Effector memory CD8-positive, alpha-beta T cell (primary cell): ENCODE data around the gene DAZ1.
"Not testable (repeated sequence)": the region's sequence is repeated elsewhere in the genome, so short reads cannot be mapped to it uniquely, and the experiment has no call there.

Experiments used
- ATAC-seq: fragments of 150-1000 bp; cut with Tn5 transposase; replicated peaks from 2 replicates; pipeline ENCODE4 v1.10.0; 2021; ENCODE audit warnings: mild to moderate bottlenecking, moderate library complexity
- DNase-seq, 3 experiments: peaks; one replicate each; pipeline ENCODE4 v3.0.0; 2021
- H3K27ac Mint-ChIP-seq, 2 donors: one replicate each; pipeline ENCODE4 v1.8.0; 2022; ENCODE audit warnings: mild to moderate bottlenecking in 2 of 2, mixed read lengths in 2 of 2, moderate library complexity in 2 of 2
- H3K27me3 Mint-ChIP-seq, 2 donors: one replicate each; pipeline ENCODE4 v1.8.0; 2022; ENCODE audit warnings: mixed read lengths in 2 of 2
- H3K36me3 Mint-ChIP-seq: one replicate; pipeline ENCODE4 v1.8.0; 2022; ENCODE audit warnings: mild to moderate bottlenecking, moderate library complexity, mixed read lengths; ENCODE audit not compliant: insufficient read depth
- H3K4me1 Mint-ChIP-seq, 2 donors: one replicate each; pipeline ENCODE4 v1.8.0; 2022; ENCODE audit warnings: low read depth in 2 of 2, mixed read lengths in 2 of 2
- H3K4me3 Mint-ChIP-seq, 2 donors: one replicate each; pipeline ENCODE4 v1.8.0; 2022; ENCODE audit warnings: mild to moderate bottlenecking in 2 of 2, mixed read lengths in 2 of 2, moderate library complexity in 2 of 2
- H3K9me3 Mint-ChIP-seq, 2 donors: one replicate each; pipeline ENCODE4 v1.8.0; 2022; ENCODE audit warnings: mixed read lengths in 2 of 2
- total RNA-seq, 9 experiments: gene quantifications; one replicate each; lab custom pipeline; 2026; lab: John Stamatoyannopoulos, UW

The DAZ1 gene
- total RNA-seq: 0 reads per million in 9 experiments

DNA sequence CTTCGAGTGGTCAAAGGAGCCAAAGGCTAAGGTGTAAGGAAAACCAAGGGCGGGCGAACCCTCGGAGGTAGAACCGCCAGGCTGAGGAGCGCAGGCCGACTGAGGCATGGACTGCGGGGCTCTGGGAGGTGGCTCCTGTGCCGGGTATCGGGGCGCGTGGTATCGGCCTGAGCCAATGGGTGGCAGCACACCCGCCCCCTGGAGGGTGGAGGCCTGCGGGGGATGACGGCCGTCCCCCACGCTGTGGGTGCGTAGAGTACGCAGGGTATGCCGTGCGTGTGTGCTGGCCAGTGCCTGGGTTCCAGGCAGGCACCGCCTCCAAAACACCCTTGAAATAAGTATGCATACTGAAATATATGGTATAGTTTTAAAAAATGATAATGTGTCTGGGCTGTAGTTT is at the start of gene DAZ1:
TSS of gene DAZ1 (minus strand) at position 101 of the 400 bp plus-strand sequence. CDS start 208 bp downstream, outside the sequence.
- not testable (repeated sequence) for ATAC-seq, H3K27ac Mint-ChIP-seq, H3K36me3 Mint-ChIP-seq, DNase-seq, H3K9me3 Mint-ChIP-seq, H3K4me1 Mint-ChIP-seq, H3K27me3 Mint-ChIP-seq, H3K4me3 Mint-ChIP-seq

GRCh38 chrY:23219233-23219632 is 20.4 kb upstream of the DAZ1 start, which contains the start of gene DAZ2:
Gene DAZ2, plus strand, starts transcription at chrY:23219533. Its CDS starts 208 bp downstream, at chrY:23219741.
- H3K4me3 Mint-ChIP-seq, H3K4me1 Mint-ChIP-seq, H3K9me3 Mint-ChIP-seq, H3K27ac Mint-ChIP-seq, ATAC-seq, H3K27me3 Mint-ChIP-seq, H3K36me3 Mint-ChIP-seq, DNase-seq: not testable (repeated sequence)

DNA sequence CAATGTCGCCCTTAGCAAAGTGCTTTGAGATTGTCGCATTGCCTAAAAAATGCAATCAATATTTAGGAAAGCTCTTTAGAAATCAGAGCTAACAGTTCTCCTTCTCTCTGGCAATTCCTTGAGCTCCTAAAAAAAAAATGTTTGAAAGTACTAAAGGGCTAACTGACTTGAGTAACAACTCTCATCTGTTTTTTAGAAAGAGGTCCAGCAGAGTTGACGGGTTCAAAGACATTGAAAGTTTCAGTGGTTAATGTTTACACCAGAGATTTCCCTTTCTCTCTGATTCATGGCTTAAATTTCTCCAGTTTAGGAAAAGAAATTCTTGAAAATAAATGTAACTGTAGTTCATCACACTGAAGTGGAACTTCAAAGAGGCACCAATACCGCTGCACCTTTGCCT is 11.9 kb upstream of the DAZ1 start:
- not testable (repeated sequence) for ATAC-seq, DNase-seq, H3K4me3 Mint-ChIP-seq, H3K27me3 Mint-ChIP-seq, H3K9me3 Mint-ChIP-seq, H3K4me1 Mint-ChIP-seq, H3K36me3 Mint-ChIP-seq, H3K27ac Mint-ChIP-seq

DNA sequence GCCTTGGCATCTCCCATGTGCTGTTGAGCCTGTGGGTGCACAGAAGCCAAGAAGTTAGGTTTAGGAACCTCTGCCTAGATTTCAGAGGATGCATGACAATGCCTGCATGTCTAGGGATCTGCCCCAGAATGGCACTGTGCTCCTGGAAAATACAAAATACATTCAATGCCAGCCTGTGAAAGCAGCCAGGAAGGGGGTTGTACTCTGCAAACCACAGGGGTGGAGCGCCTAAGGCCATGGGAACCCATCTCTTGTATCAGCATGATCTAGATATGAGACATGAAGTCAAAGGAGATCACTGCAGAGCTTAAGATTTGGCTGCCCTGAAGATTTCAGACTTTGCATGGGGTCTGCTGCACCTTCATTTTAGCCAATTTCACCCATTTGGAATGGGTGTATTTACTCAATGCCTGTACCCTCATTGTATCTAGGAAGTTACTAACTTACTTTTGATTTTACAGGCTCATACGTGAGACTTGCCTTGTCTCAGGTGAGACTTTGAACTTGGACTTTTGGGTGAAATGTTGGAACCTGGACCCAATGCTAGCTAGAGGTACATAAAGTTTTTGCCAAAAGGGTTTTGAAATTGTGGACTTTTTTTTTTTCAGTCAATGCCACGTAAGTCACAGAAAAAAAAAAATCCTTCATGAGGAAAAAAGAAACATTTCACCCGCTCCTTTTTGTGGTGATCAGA is 11.1 kb upstream of the DAZ1 start:
- DNase-seq, ATAC-seq, H3K4me3 Mint-ChIP-seq, H3K9me3 Mint-ChIP-seq, H3K36me3 Mint-ChIP-seq, H3K27me3 Mint-ChIP-seq, H3K27ac Mint-ChIP-seq, H3K4me1 Mint-ChIP-seq: not testable (repeated sequence)

DNA sequence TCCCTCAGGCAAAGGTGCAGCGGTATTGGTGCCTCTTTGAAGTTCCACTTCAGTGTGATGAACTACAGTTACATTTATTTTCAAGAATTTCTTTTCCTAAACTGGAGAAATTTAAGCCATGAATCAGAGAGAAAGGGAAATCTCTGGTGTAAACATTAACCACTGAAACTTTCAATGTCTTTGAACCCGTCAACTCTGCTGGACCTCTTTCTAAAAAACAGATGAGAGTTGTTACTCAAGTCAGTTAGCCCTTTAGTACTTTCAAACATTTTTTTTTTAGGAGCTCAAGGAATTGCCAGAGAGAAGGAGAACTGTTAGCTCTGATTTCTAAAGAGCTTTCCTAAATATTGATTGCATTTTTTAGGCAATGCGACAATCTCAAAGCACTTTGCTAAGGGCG is 8.6 kb upstream of the DAZ1 start:
- H3K36me3 Mint-ChIP-seq, H3K4me1 Mint-ChIP-seq, DNase-seq, ATAC-seq, H3K27ac Mint-ChIP-seq, H3K9me3 Mint-ChIP-seq, H3K4me3 Mint-ChIP-seq, H3K27me3 Mint-ChIP-seq: not testable (repeated sequence)
